Endothelial cell (in vitro differentiated cells): ENCODE data around the gene TNS3. TPM values are rescaled to one million over a fixed set of nuclear protein-coding genes. Genes with fewer than 3 reads are reported as not detected.

Experiments used
- DNase-seq: peaks from one replicate; pipeline ENCODE4 v3.0.0; 2021; ENCODE audit warnings: low spot score
- H3K27ac Mint-ChIP-seq: one replicate; pipeline ENCODE4 v1.8.0; 2021; ENCODE audit warnings: mixed read lengths, inconsistent platforms; ENCODE audit not compliant: unreplicated experiment
- H3K27me3 Mint-ChIP-seq: one replicate; pipeline ENCODE4 v1.8.0; 2021; ENCODE audit warnings: mild to moderate bottlenecking, moderate library complexity, mixed read lengths, inconsistent platforms; ENCODE audit not compliant: unreplicated experiment
- H3K36me3 Mint-ChIP-seq: one replicate; pipeline ENCODE4 v1.8.0; 2021; ENCODE audit warnings: mild to moderate bottlenecking, low read depth, mixed read lengths, inconsistent platforms; ENCODE audit not compliant: unreplicated experiment
- H3K4me1 Mint-ChIP-seq: one replicate; pipeline ENCODE4 v1.8.0; 2021; ENCODE audit warnings: mild to moderate bottlenecking, mixed read lengths, inconsistent platforms; ENCODE audit not compliant: unreplicated experiment
- H3K4me3 Mint-ChIP-seq: one replicate; pipeline ENCODE4 v1.8.0; 2021; ENCODE audit warnings: mild to moderate bottlenecking, mixed read lengths, inconsistent platforms; ENCODE audit not compliant: unreplicated experiment
- H3K9me3 Mint-ChIP-seq: one replicate; pipeline ENCODE4 v1.8.0; 2021; ENCODE audit warnings: mixed read lengths, inconsistent platforms; ENCODE audit not compliant: unreplicated experiment
- CTCF ChIP-seq: fragments of 200-600 bp; sonication (generic); IDR thresholded peaks from one replicate; pipeline ENCODE4 v1.5.0; 2021; ENCODE audit warnings: antibody characterized with exemption; ENCODE audit not compliant: unreplicated experiment
- total RNA-seq: library from RNA; stranded (reverse); fragmentation: NEBNext Ultra II Directional; extraction: Animal tissue kit (Norgen Biotek cat#: 25700); gene quantifications from one replicate; pipeline ENCODE4 v1.2.1, GENCODE V29; 2021; ENCODE audit not compliant: unreplicated experiment

TNS3 gene
- total RNA-seq, 1 donor from 2014 or later = 7.5 TPM

DNA sequence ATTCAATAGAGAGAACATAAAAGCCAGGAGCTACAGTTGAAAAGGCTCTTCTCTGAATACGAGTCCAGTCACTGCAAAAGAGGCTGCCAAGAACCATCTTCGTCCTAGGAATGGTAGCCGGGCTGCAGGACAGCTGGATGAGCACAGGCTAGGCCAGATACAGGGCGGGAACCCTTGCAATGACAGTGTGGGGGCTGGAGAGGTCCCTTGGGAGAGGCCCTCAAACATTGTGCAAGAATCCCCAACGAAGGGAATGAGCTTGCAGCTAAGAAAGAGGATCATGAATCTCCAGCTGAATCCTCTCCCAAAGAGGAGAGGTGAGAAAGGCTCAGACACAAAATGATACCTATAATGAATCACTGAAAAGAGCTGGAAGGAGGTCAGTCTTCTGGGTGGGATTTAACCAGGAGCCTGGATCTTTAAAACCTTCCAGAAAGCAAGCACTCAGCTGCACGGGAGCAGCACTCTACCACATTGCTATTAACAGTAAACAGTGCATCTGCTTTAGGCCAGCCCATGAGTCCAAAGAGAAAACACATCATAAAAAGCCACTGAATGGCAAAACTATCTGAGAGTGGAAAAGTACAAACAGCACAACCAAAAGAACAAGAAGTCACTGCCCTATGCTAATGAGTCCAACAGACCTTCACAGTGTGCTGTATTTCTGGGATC, 287.9 kb downstream of the TNS3 start:
- Mint-ChIP-seq H3K4me3 (no peak overlapping the region), H3K9me3 (no peaks in the 10 kb centered on the region), H3K27me3 (no peaks in the 10 kb centered on the region), H3K4me1 (no peaks in the 10 kb centered on the region), H3K27ac (no peak overlapping the region), H3K36me3 (no peaks in the 10 kb centered on the region)
- DNase-seq = no peak
- TF ChIP-seq CTCF = no peak

DNA sequence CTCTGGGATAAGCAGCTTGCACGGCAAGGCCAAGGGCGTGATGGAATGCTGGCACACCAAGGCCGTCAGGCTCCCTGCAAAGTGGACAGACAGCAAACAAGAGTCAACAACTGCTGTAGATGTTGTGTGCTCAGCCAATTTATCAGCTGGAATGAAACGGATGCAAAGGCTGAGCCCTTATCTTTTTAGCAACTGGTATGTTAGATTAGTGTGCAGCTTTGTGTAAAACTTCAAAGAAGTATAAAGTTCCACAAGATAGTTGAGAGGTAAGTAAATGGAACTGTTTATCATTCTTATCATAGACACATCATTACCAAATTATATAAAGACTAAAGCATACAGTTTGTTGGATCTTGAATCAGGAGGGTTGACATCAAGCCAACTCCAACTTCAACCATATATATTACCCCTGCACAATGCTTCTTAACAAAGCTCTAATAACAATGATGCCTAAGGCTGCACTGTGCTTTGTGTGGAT, 289.0 kb downstream of the TNS3 start:
- H3K36me3 Mint-ChIP-seq = no peaks in the 10 kb centered on the region
- no peak overlapping the region for H3K27ac Mint-ChIP-seq
- no peaks in the 10 kb centered on the region for H3K9me3 Mint-ChIP-seq
- TF ChIP-seq CTCF = no peak
- no peak for DNase-seq
- no peaks in the 10 kb centered on the region for H3K27me3 Mint-ChIP-seq
- no peaks in the 10 kb centered on the region for H3K4me1 Mint-ChIP-seq
- no peak overlapping the region for H3K4me3 Mint-ChIP-seq

- Mint-ChIP-seq H3K4me1 (no peaks in the 10 kb centered on the region), H3K9me3 (no peaks in the 10 kb centered on the region), H3K27me3 (no peaks in the 10 kb centered on the region), H3K4me3 (no peak overlapping the region), H3K27ac (no peak overlapping the region), H3K36me3 (no peaks in the 10 kb centered on the region)
- TF ChIP-seq CTCF = no peak
- no peak for DNase-seq
Observed at GRCh38 chr7:47291461-47292081, 290.3 kb downstream of the TNS3 start.

- no peak for DNase-seq
- no peak overlapping the region for H3K4me3 Mint-ChIP-seq
- H3K27me3 Mint-ChIP-seq = no peaks in the 10 kb centered on the region
- H3K9me3 Mint-ChIP-seq = no peaks in the 10 kb centered on the region
- TF ChIP-seq CTCF = no peak
- H3K27ac Mint-ChIP-seq = no peak overlapping the region
- no peaks in the 10 kb centered on the region for H3K36me3 Mint-ChIP-seq
- H3K4me1 Mint-ChIP-seq = no peaks in the 10 kb centered on the region
Observed at GRCh38 chr7:47290867-47291266, 291.0 kb downstream of the TNS3 start.

- DNase-seq = no peak
- Mint-ChIP-seq H3K4me3 (no peak overlapping the region), H3K9me3 (no peaks in the 10 kb centered on the region), H3K36me3 (peaks cover 3% of the 10 kb centered on the region), H3K27me3 (no peaks in the 10 kb centered on the region), H3K4me1 (no peaks in the 10 kb centered on the region), H3K27ac (no peak overlapping the region)
- no peak for TF ChIP-seq CTCF
Observed at GRCh38 chr7:47290466-47290865, 291.4 kb downstream of the TNS3 start.
